GM21825 (cell line): Measurements from ENCODE around the gene SYCE1L.

ENCODE experiments used
- ATAC-seq: cut with Tn5 transposase; IDR thresholded peaks from one replicate; pipeline ENCODE4 v1.9.1; 2021; ENCODE audit warnings: mild to moderate bottlenecking, moderate library complexity; ENCODE audit not compliant: unreplicated experiment

Gene SYCE1L

DNA sequence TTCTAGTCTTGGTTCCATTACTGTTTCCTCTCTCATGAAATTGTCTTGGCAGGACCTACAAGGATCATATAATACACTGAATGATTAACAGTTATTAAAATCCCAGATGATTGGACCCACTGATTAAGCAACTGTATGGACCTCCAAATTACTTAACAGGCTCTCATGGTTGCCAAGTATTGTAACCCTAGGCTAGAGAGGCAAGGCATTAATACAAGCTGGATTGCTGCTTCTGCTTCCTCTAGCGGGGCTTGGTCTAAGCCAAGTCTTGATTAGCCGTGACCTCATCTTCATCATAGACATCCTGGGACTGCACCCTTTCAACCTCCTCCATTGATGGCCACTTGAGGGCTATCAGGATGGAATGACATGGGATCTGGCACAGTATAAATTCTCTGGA lies 46.9 kb downstream of the SYCE1L start:
- ATAC-seq, result no peak

DNA sequence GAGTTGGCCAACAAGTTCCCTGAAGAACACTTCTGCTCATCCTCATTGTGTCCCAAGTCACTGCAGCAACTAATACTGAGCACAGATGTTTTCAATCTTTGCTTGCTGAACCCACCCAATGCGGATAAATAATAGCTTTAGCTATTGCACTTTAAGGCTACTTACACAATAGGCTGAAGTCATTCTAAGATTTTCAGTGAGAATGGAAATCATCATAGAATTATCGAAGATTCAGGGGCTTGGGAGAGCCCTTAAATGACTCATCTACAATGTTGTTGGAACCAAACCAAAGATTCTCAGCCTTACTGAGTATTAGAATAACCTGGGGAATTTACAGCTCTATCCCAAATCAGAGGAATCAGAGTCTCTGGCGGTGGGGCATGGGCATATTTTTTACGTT lies 51.2 kb downstream of the SYCE1L start:
- no peak for ATAC-seq
